Measurements from ENCODE around the gene CACNB3. TPM values are rescaled to one million over a fixed set of nuclear protein-coding genes. Genes with fewer than 3 reads are reported as not detected.
"Not testable (repeated sequence)": the region's sequence is repeated elsewhere in the genome, so short reads cannot be mapped to it uniquely, and the experiment has no call there.

CACNB3 gene
- total RNA-seq, 4 donors from 2014 or later, result 10.2 to 47.0 (median 35.6) TPM

DNA sequence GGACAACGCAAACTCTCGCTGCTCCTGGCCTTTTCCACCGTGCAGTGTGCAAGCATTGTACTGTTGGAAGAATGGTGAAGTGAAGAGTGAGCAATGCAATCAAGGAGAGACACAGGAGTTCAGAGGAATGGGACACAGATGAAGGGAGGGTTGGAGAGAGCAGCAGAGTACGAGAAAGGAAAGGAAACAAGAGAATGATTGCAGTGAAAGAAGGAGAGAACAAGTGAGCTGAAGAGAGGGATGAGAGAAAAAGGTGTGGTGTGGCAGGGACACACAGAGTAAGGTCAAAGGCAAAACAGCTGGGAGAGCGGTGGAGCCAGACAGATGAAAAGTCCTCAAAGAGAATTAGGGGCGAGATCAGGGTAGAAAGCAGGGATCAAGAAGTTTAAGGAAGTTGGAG is 13.0 kb downstream of the CACNB3 start:
- peaks cover 0 to 88% (median 7%) of the 10 kb centered on the region in 3 donors for H3K36me3 ChIP-seq
- H3K4me1 ChIP-seq, result no peaks in the 10 kb centered on the region
- no peaks in the 10 kb centered on the region for H3K27me3 ChIP-seq
- no peak overlapping the region for H3K4me3 ChIP-seq
- TF ChIP-seq POLR2A (IDR thresholded peaks at IDR 0.05), result no peak
- TF ChIP-seq, protein P1, sequence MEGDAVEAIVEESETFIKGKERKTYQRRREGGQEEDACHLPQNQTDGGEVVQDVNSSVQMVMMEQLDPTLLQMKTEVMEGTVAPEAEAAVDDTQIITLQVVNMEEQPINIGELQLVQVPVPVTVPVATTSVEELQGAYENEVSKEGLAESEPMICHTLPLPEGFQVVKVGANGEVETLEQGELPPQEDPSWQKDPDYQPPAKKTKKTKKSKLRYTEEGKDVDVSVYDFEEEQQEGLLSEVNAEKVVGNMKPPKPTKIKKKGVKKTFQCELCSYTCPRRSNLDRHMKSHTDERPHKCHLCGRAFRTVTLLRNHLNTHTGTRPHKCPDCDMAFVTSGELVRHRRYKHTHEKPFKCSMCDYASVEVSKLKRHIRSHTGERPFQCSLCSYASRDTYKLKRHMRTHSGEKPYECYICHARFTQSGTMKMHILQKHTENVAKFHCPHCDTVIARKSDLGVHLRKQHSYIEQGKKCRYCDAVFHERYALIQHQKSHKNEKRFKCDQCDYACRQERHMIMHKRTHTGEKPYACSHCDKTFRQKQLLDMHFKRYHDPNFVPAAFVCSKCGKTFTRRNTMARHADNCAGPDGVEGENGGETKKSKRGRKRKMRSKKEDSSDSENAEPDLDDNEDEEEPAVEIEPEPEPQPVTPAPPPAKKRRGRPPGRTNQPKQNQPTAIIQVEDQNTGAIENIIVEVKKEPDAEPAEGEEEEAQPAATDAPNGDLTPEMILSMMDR (IDR thresholded peaks at IDR 0.05), result no peak
- no peak overlapping the region for H3K27ac ChIP-seq
- H3K9me3 ChIP-seq, result no peaks in the 10 kb centered on the region
- DNase-seq, result no peak

DNA sequence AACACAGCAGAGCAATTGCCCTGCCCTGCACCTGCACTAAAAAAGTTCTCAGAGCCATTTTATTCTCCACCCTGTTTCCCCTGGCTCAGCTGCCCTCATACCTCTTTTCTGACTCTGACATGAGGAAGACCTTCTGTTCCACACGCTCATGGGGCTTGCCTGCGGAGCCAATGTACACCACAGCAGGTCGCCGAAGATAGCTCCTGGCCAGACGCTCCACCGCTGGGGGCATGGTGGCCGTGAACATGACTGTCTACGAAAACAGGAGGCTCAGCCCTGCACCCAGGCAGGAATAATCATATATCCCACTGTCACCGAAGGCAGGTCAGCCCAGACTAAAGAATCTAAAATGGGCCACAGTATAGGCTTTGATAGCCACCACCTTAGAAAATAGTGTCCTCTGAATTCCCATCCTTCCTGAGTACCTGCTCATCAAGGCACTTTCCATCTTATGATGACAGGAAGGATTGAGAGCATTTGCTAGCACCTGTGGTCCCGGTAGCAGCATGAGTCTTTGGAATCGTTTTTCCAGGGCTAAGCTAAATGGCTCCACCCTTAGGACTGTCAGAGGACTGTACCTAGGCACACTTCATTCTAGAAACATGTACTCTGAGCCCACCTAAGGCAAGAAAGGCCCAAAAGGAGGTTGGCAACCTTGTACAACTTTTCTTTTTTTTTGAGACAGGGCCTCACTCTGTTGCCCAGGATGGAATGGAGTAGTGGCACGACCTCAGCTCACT is 14.2 kb downstream of the CACNB3 start:
- Histone ChIP-seq H3K27me3 (no peaks in the 10 kb centered on the region), H3K36me3 (peaks cover 0 to 99% (median 7%) of the 10 kb centered on the region in 3 donors), H3K4me1 (no peaks in the 10 kb centered on the region), H3K9me3 (no peaks in the 10 kb centered on the region), H3K4me3 (no peak overlapping the region), H3K27ac (no peak overlapping the region)
- no peak for TF ChIP-seq POLR2A (IDR thresholded peaks at IDR 0.05)
- TF ChIP-seq, protein P1 (IDR thresholded peaks at IDR 0.05), result no peak
- DNase-seq, result no peak

DNA sequence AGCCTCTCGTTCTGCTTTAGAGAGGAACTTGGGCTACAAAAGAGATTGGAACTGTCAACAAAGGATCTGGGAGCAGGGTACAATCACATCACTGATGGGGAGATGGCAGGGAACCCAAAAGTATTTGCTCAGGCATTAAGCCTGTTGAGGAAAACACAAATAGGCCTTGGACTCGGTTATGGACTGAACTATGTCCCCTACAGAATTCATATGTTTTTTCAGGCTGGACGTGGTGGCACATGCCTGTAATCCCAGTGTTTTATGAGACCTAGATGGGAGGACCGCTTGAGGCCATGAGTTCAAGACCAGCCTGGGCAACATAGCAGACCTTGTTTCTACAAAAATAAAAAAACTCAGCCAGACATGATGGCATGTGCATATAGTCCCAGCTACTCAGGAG is 19.8 kb downstream of the CACNB3 start:
- no peaks in the 10 kb centered on the region for H3K9me3 ChIP-seq
- TF ChIP-seq, protein P1 (IDR thresholded peaks at IDR 0.05), result no peak
- TF ChIP-seq POLR2A (IDR thresholded peaks at IDR 0.05), result no peak
- DNase-seq, result no peak
- no peak overlapping the region for H3K4me3 ChIP-seq
- H3K4me1 ChIP-seq, result no peaks in the 10 kb centered on the region
- H3K36me3 ChIP-seq, result peaks cover 0 to 81% (median 5%) of the 10 kb centered on the region in 3 donors
- H3K27me3 ChIP-seq, result no peaks in the 10 kb centered on the region
- no peak overlapping the region for H3K27ac ChIP-seq

DNA sequence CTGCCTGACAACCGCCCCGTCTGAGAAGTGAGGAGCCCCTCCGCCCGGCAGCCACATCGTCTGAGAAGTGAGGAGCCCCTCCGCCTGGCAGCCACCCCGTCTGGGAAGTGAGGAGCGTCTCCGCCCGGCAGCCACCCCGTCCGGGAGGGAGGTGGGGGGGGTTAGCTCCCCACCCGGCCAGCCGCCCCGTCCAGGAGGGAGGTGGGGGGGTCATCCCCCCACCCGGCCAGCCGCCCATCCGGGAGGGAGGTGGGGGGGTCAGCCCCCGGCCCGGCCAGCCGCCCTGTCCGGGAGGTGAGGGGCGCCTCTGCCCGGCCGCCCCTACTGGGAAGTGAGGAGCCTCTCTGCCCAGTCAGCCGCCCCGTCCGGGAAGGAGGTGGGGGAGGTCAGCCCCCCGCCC is 23.7 kb downstream of the CACNB3 start:
- H3K36me3 ChIP-seq, result peaks cover 0 to 70% (median 4%) of the 10 kb centered on the region in 3 donors
- H3K4me1 ChIP-seq, H3K27me3 ChIP-seq, H3K4me3 ChIP-seq, H3K9me3 ChIP-seq, DNase-seq, H3K27ac ChIP-seq: not testable (repeated sequence)

DNA sequence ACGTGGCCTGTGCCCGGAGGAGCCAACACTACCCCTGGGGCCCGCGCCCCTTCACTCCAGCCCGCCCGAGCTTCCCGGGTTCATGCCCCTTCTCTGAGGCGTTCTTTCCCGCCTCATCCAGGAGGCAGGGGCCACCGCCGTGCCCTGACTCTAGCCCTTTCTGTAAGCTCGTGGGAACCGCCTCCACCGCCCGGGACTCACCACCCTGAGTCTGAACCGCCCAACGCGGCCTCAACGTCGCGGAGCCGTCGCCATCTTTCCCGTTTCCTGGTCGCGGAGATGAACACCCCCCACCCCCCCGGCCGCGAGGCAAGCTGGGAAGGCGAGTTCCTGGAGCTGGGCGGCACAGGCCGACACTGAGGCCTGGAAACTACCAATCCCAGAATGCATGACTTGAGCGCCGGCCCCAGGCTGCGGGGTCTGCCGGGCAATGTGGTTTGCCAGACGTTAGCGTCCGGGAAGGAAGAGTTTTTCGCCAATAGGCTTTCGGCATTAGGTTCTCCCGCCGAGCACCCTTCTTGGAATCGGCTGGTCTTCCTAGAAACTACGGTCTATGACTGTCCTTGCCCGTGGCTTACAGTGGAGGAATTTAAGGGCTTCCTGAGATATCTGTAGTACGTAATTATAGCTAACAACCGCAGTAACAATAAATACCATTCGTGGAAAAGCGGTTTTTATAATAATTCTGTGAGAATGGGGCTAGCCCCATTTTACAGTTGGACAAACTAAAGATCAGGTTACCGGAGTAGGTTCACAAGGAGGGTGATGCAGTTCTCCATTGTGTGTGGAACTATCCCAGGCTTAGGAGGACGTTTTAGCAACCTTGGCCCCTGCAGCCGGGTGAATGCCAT is 33.8 kb downstream of the CACNB3 start, which contains the start of gene DDX23:
Gene DDX23, minus strand, starts transcription at position 281 of the 851 bp plus-strand sequence. CDS start 6,381 bp downstream, outside the sequence.
- peaks cover 0 to 29% (median 5%) of the 10 kb centered on the region in 4 donors for H3K4me1 ChIP-seq
- no peaks in the 10 kb centered on the region for H3K36me3 ChIP-seq
- TF ChIP-seq, protein P1 (IDR thresholded peaks at IDR 0.05), result peak in 1 of 6 experiments; percentile 7
- TF ChIP-seq POLR2A (IDR thresholded peaks at IDR 0.05), result peak; percentile 54 to 59
- DNase-seq, result peak; percentile 91 to 97 (median 96)
- peak within 1 kb of the TSS; percentile 70 to 82 (median 78) for H3K4me3 ChIP-seq
- no peaks in the 10 kb centered on the region for H3K27me3 ChIP-seq
- H3K27ac ChIP-seq, result peak within 1 kb of the TSS; percentile 79 to 89 (median 84)
- no peaks in the 10 kb centered on the region for H3K9me3 ChIP-seq
